ENCODE measurements around the gene TFDP2.
A peak's percentile ranks its signal among the peaks of the same experiment; 100 is the strongest.
"Not testable (repeated sequence)": the region's sequence is repeated elsewhere in the genome, so short reads cannot be mapped to it uniquely, and the experiment has no call there.

TFDP2 gene

GRCh38 chr3:141925677-141926076 lies 223.7 kb downstream of the TFDP2 start:
- DNase-seq (ENCODE audit: low read depth in 2 of 2) = not testable (repeated sequence)

GRCh38 chr3:141921316-141921715 lies 228.0 kb downstream of the TFDP2 start:
- no peak for DNase-seq (ENCODE audit: low read depth in 2 of 2)

- DNase-seq (ENCODE audit: low read depth in 2 of 2) = no peak
Measured at GRCh38 chr3:141920701-141921100, 228.6 kb downstream of the TFDP2 start.

- DNase-seq (ENCODE audit: low read depth in 2 of 2) = no peak
Measured at GRCh38 chr3:141915766-141916165, 233.6 kb downstream of the TFDP2 start.

- no peak for DNase-seq (ENCODE audit: low read depth in 2 of 2)
Measured at GRCh38 chr3:141915016-141915415, 234.3 kb downstream of the TFDP2 start.

GRCh38 chr3:141914311-141914710 lies 235.0 kb downstream of the TFDP2 start:
- no peak for DNase-seq (ENCODE audit: low read depth in 2 of 2)

GRCh38 chr3:141913150-141913811 lies 236.1 kb downstream of the TFDP2 start:
- peak in 1 of 2 donors; percentile 9 for DNase-seq (ENCODE audit: low read depth in 2 of 2)

GRCh38 chr3:141909986-141910385 lies 239.4 kb downstream of the TFDP2 start:
- DNase-seq (ENCODE audit: low read depth in 2 of 2) = not testable (repeated sequence)

GRCh38 chr3:141909408-141909807 lies 239.9 kb downstream of the TFDP2 start:
- no peak for DNase-seq (ENCODE audit: low read depth in 2 of 2)

GRCh38 chr3:141905129-141905528 lies 244.2 kb downstream of the TFDP2 start:
- DNase-seq (ENCODE audit: low read depth in 2 of 2) = no peak

- no peak for DNase-seq (ENCODE audit: low read depth in 2 of 2)
Measured at GRCh38 chr3:141904203-141904602, 245.1 kb downstream of the TFDP2 start.

GRCh38 chr3:141901914-141902313 lies 247.4 kb downstream of the TFDP2 start:
- DNase-seq (ENCODE audit: low read depth in 2 of 2) = no peak

- DNase-seq (ENCODE audit: low read depth in 2 of 2) = no peak
Measured at GRCh38 chr3:141900343-141900742, 249.0 kb downstream of the TFDP2 start.

GRCh38 chr3:141898908-141899307 lies 250.4 kb downstream of the TFDP2 start:
- no peak for DNase-seq (ENCODE audit: low read depth in 2 of 2)

- no peak for DNase-seq (ENCODE audit: low read depth in 2 of 2)
Measured at GRCh38 chr3:141895731-141896130, 253.6 kb downstream of the TFDP2 start.

GRCh38 chr3:141894524-141895176 lies 254.7 kb downstream of the TFDP2 start:
- no peak for DNase-seq (ENCODE audit: low read depth in 2 of 2)

All from stimulated activated CD8-positive, alpha-beta memory T cell treated with anti-CD3 and anti-CD28 coated beads, Interleukin-2, amount 100 ng/mL, for 1 hour (primary cell).